COLO668 (cell line): ENCODE data around the gene ADCY4.
"Not testable (repeated sequence)": the region's sequence is repeated elsewhere in the genome, so short reads cannot be mapped to it uniquely, and the experiment has no call there.

ENCODE experiments used
- DNase-seq: peaks from one replicate; lab custom pipeline; 2025; ENCODE audit not compliant: unreplicated experiment; lab: John Stamatoyannopoulos, UW

ADCY4 gene

DNA sequence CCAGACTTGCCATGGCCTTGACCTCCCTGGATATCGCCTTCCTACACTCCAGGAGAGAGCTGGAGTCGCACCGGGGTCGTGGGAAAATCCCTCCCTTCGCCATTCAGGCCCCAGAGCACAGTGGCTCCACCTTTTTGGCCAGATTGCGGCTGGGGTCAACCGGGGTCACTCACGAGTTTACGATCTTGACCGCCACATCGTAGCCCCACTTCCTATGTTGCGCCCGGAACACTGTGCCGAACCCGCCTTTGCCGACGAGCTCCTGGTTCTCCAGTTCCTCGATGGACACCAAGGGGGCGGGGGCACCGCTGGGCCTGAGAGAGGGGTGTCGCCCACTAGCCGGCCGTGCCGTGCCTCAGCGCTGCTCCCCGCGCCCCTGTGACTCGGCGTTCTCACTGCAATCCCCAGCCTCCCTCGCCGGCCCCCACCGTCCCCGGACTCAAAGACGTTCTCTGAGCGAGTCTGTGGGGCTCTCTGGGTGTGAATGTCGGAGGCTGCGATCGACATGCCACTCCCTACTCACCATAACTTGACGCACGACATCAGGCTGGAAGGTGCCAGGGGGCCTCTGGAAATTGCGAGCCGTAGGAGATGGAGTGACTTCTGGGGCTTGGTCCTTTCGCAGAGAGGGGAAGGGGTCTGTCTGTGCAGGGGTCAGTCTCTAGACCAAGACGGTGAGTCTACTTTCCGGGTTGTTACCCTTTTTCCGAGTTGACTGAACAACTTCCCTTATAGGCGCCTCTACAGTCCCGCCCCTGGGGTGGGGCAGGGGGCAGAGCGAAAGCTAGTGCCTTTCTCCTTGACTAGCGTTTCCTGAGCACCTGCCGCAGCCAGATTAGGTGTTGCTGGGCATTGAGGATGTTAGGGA lies 4.6 kb upstream of the ADCY4 start, which contains the start of gene RIPK3:
TSS of gene RIPK3 (minus strand) at position 708 of the 868 bp plus-strand sequence. CDS start at position 543, 165 bp downstream.
- peak; percentile 59 for DNase-seq

DNA sequence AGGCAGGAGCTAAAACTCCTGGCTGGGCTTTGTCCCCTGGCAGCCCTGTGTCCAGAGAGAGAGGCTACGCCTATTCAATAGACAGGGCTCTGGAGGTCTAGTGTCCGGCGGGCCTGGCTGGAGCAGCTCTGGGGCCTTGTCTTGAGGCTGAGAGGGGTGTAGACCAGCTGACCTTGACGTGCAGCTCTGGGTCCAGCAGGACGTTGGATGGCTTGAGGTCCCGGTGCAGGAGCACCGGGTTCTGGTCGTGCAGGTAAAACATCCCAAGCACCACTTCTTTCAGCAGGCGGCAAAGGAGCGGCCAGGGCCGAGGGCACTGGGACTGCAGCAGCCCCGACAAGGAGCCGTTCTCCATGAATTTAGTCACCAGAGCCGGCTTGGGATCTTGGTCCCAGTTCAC lies 4.0 kb upstream of the ADCY4 start:
- DNase-seq = no peak

DNA sequence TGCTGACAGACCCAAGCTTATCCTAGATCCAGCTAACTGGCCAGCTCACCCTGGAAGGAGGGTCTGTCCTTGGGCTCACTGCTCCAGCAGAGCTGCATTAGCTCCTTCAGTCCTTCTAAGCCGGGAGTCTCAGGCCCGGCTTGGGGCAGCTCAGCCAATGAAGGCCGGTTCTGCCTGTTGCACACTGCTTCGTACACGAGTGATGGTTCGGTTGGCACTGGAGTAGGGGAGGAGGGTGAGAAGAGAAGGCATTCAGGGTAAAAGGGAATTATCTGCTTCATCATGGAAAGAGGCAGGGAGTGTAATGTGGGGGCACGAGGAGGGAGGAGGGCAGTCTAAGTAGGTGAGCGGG lies 2.9 kb upstream of the ADCY4 start:
- no peak for DNase-seq

DNA sequence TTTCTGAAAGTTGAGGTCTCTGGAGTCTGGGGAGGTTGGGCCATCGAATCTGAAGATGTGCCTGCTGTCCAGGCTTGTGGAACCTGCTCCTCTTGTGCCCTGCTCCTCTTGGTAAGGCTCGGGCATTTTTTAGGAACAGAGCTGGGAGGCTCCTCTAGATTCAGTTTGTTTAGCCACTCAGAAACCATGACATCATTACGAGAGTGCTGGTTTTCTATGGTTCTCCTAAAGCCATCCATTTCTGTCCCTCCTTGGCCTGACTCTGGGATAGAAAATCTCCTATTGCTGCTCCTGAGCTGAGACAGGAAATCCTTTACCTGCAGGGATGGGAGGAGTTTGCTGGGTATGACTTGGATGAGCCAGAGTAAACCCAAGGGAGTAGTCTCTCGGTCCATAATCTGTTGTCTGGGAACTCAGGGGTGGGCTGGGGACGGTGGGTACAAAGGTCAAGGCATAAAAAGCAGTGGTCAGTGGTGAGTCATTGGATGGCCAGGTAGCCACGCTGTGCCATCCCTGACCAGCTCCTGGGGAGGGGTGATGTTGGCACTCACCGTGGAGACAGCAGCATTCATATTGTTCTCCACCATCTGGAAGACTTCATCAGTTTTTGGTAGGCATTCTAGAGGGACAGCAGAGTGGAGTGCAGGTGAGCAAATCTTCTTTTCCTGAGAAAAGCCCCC lies 2.4 kb upstream of the ADCY4 start:
- no peak for DNase-seq

DNA sequence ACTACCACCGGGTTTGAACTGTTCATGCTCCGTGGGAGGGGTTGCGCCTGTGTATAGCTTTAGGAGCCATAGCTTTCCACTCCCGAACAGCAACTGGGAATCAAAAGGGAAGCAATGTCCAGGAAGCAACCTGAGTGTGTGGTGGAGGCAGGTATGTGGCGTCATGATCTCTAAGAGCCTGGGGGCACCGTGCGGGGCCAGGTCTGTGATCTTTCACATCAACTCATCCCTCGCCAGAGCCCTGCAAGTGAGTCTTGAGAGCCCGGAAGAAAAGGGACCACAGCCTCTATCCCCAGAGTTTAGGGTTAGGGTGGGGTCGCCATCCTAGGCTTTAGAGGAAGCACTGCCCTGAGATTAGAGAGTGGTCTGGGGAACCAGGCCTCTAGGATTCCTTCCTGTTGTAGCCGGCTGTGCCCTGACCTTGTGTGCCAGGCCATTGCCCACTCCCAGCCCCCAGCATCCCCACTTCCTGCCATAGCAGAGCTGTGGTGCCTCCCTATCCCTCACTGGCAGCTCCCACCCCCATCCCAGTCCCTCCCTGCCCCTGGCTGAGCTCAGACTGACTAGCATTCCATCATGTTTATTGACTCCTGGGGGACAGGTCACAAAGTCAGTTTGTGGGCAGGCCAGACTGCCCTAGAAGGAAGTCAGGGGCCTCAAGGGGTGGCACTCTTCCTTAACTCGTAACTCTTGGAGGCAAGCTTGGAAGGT lies 745 bp upstream of the ADCY4 start:
- no peak for DNase-seq

DNA sequence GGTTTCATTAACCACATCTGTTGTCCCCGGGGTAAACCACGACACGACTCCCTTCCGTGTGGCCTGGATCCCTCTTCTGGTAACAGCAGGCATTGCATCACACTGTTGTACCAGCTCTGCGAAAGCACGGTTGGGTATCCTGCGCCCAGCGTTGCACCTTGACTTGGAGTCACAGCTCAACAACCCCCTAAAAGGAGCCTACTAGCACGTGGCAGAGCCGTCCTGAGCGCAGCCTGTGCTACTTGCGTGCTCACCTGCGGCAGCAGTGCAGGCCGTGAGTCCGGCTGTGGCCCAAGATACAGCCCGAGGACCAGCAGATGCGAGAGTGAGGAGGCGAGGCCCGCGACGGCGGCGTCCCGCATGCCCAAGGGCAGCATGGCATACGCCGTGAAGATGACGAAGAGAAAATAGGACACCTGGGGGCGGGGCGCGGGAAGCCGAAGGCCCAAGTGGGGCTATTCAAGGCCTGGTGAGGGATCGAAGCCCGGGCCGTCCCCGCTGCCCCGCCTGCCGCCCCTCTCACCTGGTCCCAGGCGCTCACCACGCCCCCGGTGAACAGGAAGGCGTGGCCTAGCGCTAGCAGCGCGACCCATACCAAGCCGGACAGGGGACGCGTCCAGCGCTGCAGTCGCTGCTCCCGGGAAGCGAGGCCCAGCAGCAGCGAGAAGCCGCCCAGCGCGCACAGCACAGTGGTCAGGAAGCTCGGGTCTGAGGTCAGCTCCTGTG lies 2.4 kb downstream of the ADCY4 start:
- DNase-seq = peak; percentile 80

DNA sequence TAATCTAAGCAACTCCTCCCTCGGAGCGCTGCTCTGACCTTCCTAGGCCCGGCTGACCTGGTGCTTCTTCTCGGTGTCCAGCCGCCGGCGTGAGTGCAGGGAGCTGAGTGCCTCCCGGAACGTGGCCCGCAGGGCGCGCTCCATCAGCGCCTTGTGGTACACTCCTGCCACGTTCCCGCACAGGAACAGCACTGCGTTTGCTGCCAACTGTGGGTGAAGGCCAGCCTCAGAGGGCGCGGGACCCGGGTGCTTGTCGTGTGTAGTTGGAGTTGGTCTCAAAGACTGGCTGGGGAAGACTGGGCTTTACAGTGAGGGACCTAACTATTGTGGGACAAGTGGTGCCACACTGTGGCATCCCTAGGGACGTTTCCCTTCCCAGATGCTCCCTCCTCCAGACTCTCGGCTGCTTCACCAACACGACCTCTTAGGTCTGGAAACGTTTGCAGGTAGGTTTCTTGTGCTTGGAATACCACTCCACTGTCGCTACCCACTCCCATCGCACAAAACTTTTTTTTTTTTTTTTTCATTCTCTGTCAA lies 3.1 kb downstream of the ADCY4 start:
- DNase-seq = peak; percentile 44

DNA sequence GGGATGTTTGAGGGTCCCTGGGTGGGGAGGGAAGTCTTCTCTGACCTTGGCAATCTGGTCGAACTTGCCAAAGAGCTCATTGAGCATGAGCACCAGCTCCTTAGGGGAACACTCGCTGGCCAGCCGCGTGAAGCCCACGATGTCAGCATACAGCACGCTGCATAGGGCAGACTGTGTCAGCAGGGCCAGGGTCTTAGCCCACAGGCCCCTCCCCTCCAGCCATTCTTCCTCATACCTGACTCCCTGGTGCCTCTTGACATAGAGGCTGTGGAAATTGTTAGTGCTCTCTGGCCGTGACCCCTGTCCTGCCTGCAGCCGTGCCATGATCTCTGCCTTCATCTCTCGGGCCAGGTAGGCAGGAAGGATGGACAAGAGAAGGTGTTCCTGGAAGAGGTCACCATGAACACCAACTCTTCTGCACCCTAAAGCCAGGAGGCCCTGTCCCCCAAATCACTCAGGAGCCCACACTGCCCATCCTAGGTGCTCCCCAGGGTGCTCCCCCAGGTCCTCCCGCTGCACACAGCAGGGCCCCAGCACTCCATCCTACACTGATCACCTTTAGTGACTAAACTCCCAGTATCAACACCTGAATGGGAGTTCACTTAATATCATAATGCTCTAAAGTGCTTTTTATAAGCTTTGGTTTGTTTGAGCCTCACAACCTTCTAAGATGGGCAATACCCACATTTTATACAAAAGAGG lies 3.7 kb downstream of the ADCY4 start:
- DNase-seq = no peak

DNA sequence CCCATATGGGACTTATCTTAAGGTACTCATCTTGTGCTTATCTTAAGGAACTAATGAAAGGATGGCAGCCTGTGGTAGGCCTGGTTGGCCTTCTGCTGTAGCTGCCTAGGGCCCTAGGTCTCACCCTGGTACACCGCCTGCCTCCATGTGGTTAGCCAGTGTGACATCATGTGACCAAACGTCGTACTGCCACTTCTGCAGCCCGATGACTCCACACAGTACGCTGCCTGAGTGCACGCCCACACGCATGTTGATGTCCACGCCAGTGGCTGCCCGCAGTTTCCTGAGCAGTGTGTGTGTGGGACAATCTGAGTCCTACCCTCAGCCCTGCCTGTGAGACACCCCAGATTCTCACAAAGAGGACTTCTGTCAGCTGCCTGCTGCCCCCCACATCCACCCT lies 5.1 kb downstream of the ADCY4 start:
- DNase-seq = no peak

DNA sequence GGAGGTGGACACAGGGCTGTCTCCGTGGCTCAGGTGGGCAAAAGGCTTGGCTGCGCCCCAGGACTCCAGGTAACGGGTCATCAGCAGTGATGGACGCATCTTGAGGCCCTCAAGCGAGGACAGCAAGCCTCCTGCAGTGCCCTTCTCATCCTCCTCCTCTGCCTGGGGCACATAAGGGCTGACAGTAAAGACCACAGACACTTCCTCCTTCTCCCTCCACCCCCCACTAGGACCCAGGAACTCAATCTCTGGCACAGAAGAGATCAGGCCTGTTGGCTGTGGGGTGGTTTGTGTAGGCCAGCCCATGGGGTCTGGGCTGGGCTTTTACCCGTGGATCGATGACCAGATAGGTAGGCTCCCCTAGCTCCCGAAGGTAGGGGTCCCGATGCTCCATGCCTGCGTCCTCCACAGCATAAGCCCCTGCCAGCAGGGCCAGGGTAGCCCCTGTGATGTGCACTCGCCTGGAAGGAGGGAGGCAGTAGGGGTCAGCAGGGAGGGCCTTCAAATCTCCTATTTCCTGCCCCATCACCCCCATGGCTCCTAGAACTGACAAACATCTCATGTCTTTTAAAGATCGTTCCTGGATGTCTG lies 5.7 kb downstream of the ADCY4 start:
- no peak for DNase-seq

DNA sequence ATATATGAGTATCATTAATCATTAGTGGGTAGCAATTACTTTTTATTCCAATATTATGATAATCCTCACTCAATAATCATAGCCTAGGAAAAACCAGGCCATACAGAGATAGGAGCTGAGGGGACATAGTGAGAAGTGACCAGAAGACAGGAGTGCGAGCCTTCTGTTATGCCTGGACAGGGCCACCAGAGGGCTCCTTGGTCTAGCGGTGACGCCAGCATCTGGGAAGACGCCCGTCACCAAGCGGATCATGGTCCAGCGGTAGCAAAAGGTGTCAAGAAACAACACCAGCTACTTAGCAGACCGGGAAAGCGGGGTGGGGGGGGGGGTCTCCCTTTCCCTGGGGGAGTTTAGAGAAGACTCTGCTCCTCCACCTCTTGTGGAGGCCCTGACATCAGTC lies 7.0 kb downstream of the ADCY4 start:
- DNase-seq = not testable (repeated sequence)

DNA sequence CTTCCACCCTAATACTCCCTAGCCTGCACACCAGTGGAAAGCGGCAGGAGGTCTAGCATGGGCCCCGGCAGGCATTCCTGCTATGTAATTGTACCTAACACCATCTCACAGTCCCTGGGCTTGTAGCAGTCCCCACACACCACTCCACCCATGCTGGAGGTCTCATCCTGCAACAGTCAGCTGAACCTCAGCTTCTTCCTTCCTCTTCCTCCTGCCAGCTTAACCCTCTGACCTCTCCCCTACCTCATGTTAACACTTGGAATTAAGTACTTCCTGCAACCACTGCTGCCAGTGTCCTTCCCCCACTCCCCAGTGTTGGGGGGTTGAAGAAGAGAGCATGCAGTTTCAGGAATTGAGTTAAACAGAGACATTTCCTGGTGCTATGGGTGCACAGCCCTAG lies 7.6 kb downstream of the ADCY4 start:
- no peak for DNase-seq

DNA sequence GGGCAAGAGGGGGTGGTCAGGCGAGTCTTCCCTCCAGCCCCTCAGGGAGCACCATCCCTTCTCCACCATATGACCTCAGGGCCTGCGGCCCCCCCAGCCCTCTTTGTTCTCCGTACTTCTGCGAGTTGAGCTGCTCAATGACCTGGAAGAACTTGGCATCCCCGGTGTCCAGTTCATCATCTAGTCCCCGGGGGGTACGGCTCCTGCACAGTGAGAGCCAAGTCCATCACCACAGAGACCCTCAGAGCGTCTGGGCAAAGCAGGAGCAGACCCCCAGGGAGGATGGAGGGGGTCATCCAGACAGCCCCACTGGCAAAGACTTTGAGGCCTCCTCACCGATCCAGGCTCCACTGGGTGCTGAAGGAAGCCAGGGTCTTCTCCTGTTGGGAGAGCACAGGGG lies 8.9 kb downstream of the ADCY4 start:
- no peak for DNase-seq

DNA sequence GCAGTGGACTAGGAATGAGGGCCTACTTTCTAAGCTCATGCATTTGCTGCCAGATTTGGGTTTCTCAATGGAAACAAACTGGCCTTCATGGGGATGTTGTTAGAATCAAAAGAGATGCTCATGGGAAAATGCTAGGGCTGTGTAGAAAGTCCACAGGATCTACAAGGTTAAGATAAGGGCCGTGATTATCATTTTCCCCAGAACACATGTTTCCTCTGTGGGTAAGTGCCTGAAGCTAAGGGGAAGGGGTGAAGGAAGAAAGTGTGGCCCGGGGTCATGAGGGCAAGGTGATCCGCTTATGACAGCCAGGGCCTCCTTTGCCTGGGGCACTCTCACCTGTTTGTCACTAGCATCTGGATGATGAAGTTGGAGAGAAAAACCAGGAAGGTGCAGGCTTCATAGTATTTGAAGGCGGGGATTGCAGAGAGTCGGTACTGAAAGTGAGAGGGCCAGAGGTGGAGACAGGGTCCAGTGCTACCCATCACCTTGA lies 9.8 kb downstream of the ADCY4 start:
- DNase-seq = no peak

DNA sequence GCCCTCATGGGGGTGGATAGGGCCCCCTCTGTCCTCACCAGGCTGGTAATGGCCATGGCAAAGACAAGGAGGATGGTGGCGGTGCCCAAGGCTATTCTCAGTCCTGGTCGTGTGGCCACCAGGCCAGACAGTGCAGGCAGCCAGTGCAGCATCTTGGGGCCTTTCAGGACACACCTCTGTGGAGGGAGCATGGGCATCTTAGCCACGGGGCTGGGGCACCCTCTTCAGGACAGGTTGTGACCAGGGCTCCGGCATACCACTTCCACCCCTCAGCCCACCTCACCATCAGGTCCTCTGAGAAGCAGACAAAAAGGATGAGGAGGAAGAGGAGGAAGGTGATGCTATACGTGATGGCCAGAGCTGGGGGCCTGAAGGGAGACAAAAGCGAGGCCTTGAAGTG lies 10.8 kb downstream of the ADCY4 start:
- no peak for DNase-seq

DNA sequence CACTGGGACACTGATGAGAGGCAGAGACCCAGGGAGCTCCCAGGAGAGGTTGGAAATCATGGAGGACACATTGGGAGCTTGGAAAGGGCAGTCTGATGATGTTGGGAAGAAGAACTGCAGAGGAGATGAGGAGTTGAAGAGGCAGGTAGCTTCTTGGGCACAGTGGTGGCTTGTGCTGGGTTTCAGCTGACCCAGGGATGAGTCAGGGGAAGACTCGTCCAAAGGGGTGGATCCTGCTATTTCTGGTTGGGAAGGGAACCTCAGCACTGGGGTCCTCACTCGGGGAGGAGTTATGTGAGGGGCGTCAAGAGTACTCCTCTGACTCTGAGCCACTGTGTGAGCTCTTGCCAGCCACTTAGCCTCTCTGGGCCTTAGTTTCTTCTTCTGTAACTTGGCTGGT lies 11.5 kb downstream of the ADCY4 start:
- no peak for DNase-seq

DNA sequence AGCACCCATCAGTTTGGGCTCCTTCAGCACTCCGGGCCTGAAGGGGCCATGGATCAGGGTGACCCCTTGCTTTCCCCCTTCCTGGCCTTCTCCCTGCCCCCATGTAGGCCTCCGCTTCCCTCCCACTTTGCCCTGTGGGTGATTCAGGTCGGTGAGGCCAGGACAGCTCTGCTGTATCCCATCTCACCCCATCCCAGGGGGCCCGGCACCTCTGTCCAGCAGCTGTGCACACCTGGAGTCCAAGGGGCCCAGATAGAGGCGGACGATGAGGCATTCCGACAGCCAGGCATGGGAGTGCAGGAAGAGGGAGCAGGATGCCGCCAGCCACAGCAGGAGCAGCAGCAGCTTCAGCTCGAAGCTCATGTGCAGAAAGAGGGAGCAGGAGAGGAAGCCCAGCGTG lies 12.2 kb downstream of the ADCY4 start:
- no peak for DNase-seq

DNA sequence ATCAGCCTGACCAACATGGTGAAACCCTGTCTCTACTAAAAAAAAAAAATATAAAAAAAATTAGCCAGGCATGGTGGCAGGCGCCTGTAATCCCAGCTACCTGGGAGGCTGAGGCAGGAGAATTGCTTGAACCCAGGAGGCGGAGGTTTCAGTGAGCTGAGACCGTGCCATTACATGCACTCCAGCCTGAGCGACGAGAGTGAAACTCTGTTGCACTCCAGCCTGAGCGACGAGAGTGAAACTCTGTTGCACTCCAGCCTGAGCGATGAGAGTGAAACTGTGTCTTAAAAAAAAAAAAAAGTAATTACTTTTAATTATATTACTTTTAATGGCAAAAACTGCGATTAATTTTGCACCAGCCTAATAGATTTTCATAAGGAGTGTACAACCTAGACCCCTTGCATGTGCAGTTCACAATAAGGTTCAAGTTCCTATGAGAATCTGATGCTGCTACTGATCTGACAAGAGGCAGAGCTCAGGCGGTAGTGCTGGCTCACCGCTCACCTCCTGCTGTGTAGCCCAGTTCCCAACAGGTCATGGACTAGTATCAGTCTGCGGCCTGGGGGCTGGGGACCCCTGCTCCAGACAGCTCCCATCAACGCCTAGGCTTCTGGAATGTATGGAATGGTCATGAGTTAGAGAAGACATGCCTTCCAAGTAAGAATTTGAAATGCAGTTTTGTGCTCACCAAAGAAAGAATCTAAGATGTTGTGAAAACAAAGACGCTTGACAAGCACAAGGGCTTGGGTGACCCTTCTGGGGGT lies 13.5 kb downstream of the ADCY4 start:
- no peak for DNase-seq
